Measurements from ENCODE around the gene KBTBD12. TPM values are rescaled to one million over a fixed set of nuclear protein-coding genes. Genes with fewer than 3 reads are reported as not detected.

Gene KBTBD12
- total RNA-seq, 1 donor: not detected

GRCh38 chr3:128033102-128033501, 118.1 kb downstream of the KBTBD12 start:
- Histone ChIP-seq H3K27me3 (ENCODE audit: insufficient read depth, low read length) (no peaks in the 10 kb centered on the region), H3K9me3 (ENCODE audit: low read depth, low read length) (no peaks in the 10 kb centered on the region), H3K4me1 (ENCODE audit: insufficient read depth, low read length) (no peaks in the 10 kb centered on the region), H3K4me3 (ENCODE audit: low read length) (no peak overlapping the region)

- H3K4me3 ChIP-seq (ENCODE audit: low read length): no peak overlapping the region
- peaks cover 2% of the 10 kb centered on the region for H3K27me3 ChIP-seq (ENCODE audit: insufficient read depth, low read length)
- H3K4me1 ChIP-seq (ENCODE audit: insufficient read depth, low read length): no peaks in the 10 kb centered on the region
Observed at GRCh38 chr3:128036119-128036518, 121.1 kb downstream of the KBTBD12 start.

More at GRCh38 chr3:128036119-128036518, 121.1 kb downstream of the KBTBD12 start:
- no peaks in the 10 kb centered on the region for H3K9me3 ChIP-seq (ENCODE audit: low read depth, low read length)

Other genes with a start within 250 kb of the KBTBD12 start
- 27.3 TPM for gene ABTB1, start 242.3 kb upstream of the KBTBD12 start, total RNA-seq
- 10.7 TPM for gene MGLL, start 92.7 kb upstream of the KBTBD12 start, total RNA-seq
- 68.8 TPM for gene SEC61A1, start 137.2 kb downstream of the KBTBD12 start, total RNA-seq
- 6.2 TPM for gene RUVBL1, start 208.6 kb downstream of the KBTBD12 start, total RNA-seq
- 8.0 TPM for gene EEFSEC, start 238.2 kb downstream of the KBTBD12 start, total RNA-seq